WTC11 (cell line): ENCODE measurements around the gene MTURN.

ENCODE experiments used
- CTCF ChIP-seq: fragments of 200-600 bp; IDR thresholded peaks from 2 replicates; pipeline ENCODE4 v1.8.0; 2022; ENCODE audit warnings: antibody characterized with exemption
- IRF2 ChIP-seq: sonication (generic); formaldehyde crosslinking; IDR thresholded peaks from 2 replicates; pipeline ENCODE4 v1.8.0; 2022; ENCODE audit warnings: low read depth, missing genetic modification reagents, borderline replicate concordance
- JUN ChIP-seq: sonication (generic); formaldehyde crosslinking; IDR thresholded peaks from 2 replicates; pipeline ENCODE4 v1.8.0; 2023; ENCODE audit warnings: mild to moderate bottlenecking, missing genetic modification reagents
- NFE2L1 ChIP-seq: sonication (generic); formaldehyde crosslinking; IDR thresholded peaks from 2 replicates; pipeline ENCODE4 v1.8.1; 2023; ENCODE audit warnings: missing genetic modification reagents
- SP1 ChIP-seq: sonication (generic); formaldehyde crosslinking; conservative IDR thresholded peaks from 2 replicates; pipeline ENCODE4 v1.8.1; 2022; ENCODE audit warnings: missing genetic modification reagents
- ZNF138 ChIP-seq: sonication (generic); formaldehyde crosslinking; conservative IDR thresholded peaks from 2 replicates; pipeline ENCODE4 v1.8.1; 2022; ENCODE audit warnings: mild to moderate bottlenecking, moderate library complexity, missing genetic modification reagents
- TF ChIP-seq, protein P1 (sequence below): sonication (generic); formaldehyde crosslinking; IDR thresholded peaks from 2 replicates; pipeline ENCODE4 v1.8.1; 2022; ENCODE audit warnings: low read depth, mild to moderate bottlenecking, moderate library complexity, missing genetic modification reagents, borderline replicate concordance

DNA sequence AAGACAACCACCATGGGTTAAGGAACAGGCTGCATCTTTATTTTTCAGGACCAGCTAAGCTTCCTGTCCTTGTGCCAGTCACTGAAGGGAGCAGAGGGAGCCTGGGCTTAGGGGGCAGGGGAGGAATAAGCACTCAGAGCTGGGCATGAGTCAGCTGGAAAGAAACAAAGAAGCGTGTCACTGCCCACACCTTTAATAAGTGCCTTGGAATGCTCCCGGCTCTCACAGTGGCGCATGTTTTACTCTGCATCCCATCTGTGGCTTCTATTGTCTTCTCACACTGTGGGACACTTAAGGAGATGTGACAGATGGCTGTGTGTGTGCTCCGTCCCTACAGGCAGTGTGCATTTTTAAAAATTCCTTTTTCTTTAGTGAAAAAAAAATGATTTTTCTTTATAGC lies 71.7 kb downstream of the MTURN start:
- TF ChIP-seq IRF2 (CRISPR knock-in tag) (no peak), CTCF (no peak), NFE2L1 (CRISPR knock-in tag) (no peak), JUN (CRISPR knock-in tag) (no peak), ZNF138 (no peak), SP1 (no peak)
- TF ChIP-seq, protein P1, sequence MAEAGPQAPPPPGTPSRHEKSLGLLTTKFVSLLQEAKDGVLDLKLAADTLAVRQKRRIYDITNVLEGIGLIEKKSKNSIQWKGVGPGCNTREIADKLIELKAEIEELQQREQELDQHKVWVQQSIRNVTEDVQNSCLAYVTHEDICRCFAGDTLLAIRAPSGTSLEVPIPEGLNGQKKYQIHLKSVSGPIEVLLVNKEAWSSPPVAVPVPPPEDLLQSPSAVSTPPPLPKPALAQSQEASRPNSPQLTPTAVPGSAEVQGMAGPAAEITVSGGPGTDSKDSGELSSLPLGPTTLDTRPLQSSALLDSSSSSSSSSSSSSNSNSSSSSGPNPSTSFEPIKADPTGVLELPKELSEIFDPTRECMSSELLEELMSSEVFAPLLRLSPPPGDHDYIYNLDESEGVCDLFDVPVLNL (CRISPR knock-in tag), result no peak
